Progenitor cell of endocrine pancreas (in vitro differentiated cells): ENCODE measurements around the gene LCN2. TPM values are rescaled to one million over a fixed set of nuclear protein-coding genes. Genes with fewer than 3 reads are reported as not detected.

Experiments used
- DNase-seq: peaks from one replicate; pipeline ENCODE4 v3.0.0; 2021; ENCODE audit warnings: low spot score; ENCODE audit not compliant: unreplicated experiment
- H3K27ac Mint-ChIP-seq: 2 replicates; pipeline ENCODE4 v1.8.0; 2021; ENCODE audit warnings: mild to moderate bottlenecking, moderate library complexity, mixed read lengths
- H3K27me3 Mint-ChIP-seq: 2 replicates; pipeline ENCODE4 v1.8.0; 2021; ENCODE audit warnings: mixed read lengths
- H3K36me3 Mint-ChIP-seq: 2 replicates; pipeline ENCODE4 v1.8.0; 2022; ENCODE audit warnings: mixed read lengths; ENCODE audit not compliant: insufficient read depth
- H3K4me1 Mint-ChIP-seq: 2 replicates; pipeline ENCODE4 v1.8.0; 2021; ENCODE audit warnings: low read depth, mixed read lengths
- H3K4me3 Mint-ChIP-seq: 2 replicates; pipeline ENCODE4 v1.8.0; 2021; ENCODE audit warnings: low read depth, mild to moderate bottlenecking, moderate library complexity, mixed read lengths
- H3K9me3 Mint-ChIP-seq: 2 replicates; pipeline ENCODE4 v1.8.0; 2021; ENCODE audit warnings: low read depth, mixed read lengths
- total RNA-seq: library from RNA; stranded (reverse); gene quantifications from 2 replicates; pipeline ENCODE4 v1.2.1, GENCODE V29; 2021
- TF ChIP-seq, protein P1 (sequence below): fragments of 200-600 bp; sonication (generic); IDR thresholded peaks from one replicate; pipeline ENCODE4 v1.5.0; 2021; ENCODE audit warnings: antibody characterized with exemption, mild to moderate bottlenecking; ENCODE audit not compliant: unreplicated experiment

Gene LCN2
- total RNA-seq, 1 donor from 2014 or later = not detected

DNA sequence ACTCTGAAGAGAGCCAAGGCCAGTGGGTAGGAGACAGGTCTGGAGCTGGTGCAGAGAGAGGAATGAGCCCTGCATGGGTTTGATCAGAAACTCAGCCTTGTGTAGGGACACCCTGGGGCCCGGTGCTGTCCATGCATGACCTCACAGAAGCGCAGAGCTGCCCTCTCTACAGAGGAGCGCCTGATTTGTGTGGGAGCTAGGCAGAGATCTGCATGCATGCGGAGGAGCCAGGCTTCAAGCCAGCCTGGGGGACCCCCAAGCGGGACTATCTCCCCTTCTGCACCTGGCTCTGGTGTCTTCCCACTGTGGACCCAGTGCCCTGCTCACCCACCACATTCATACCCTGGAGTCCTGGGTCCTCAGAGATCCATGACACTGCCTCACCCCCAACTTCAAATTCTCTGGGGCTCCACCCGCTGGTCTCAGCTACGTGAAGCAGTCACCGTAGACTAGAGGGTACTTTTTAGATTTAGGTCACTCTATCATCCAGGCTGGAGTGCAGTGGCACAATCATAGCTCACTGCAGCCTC lies 2.6 kb upstream of the LCN2 start:
- H3K27ac Mint-ChIP-seq = no peak overlapping the region
- peaks cover 4% of the 10 kb centered on the region for H3K4me1 Mint-ChIP-seq
- DNase-seq = no peak
- no peaks in the 10 kb centered on the region for H3K9me3 Mint-ChIP-seq
- no peak overlapping the region for H3K4me3 Mint-ChIP-seq
- H3K27me3 Mint-ChIP-seq = peaks cover 18% of the 10 kb centered on the region
- TF ChIP-seq, protein P1, sequence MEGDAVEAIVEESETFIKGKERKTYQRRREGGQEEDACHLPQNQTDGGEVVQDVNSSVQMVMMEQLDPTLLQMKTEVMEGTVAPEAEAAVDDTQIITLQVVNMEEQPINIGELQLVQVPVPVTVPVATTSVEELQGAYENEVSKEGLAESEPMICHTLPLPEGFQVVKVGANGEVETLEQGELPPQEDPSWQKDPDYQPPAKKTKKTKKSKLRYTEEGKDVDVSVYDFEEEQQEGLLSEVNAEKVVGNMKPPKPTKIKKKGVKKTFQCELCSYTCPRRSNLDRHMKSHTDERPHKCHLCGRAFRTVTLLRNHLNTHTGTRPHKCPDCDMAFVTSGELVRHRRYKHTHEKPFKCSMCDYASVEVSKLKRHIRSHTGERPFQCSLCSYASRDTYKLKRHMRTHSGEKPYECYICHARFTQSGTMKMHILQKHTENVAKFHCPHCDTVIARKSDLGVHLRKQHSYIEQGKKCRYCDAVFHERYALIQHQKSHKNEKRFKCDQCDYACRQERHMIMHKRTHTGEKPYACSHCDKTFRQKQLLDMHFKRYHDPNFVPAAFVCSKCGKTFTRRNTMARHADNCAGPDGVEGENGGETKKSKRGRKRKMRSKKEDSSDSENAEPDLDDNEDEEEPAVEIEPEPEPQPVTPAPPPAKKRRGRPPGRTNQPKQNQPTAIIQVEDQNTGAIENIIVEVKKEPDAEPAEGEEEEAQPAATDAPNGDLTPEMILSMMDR = no peak
- H3K36me3 Mint-ChIP-seq = no peaks in the 10 kb centered on the region

GRCh38 chr9:128148509-128149000 lies 698 bp upstream of the LCN2 start:
- Mint-ChIP-seq H3K36me3 (no peaks in the 10 kb centered on the region), H3K27me3 (peaks cover 13% of the 10 kb centered on the region), H3K4me1 (peaks cover 4% of the 10 kb centered on the region), H3K9me3 (no peaks in the 10 kb centered on the region), H3K4me3 (no peak overlapping the region), H3K27ac (no peak overlapping the region)
- TF ChIP-seq, protein P1 = no peak
- DNase-seq = no peak

GRCh38 chr9:128149951-128150593 lies 819 bp downstream of the LCN2 start:
- peaks cover 4% of the 10 kb centered on the region for H3K4me1 Mint-ChIP-seq
- peaks cover 12% of the 10 kb centered on the region for H3K27me3 Mint-ChIP-seq
- H3K4me3 Mint-ChIP-seq = no peak overlapping the region
- TF ChIP-seq, protein P1 = no peak
- H3K9me3 Mint-ChIP-seq = no peaks in the 10 kb centered on the region
- H3K36me3 Mint-ChIP-seq = no peaks in the 10 kb centered on the region
- peak overlapping the region; percentile 16 for H3K27ac Mint-ChIP-seq
- no peak for DNase-seq

GRCh38 chr9:128150594-128151308 lies 1.5 kb downstream of the LCN2 start:
- Mint-ChIP-seq H3K36me3 (no peaks in the 10 kb centered on the region), H3K27me3 (peaks cover 12% of the 10 kb centered on the region), H3K4me3 (no peak overlapping the region), H3K4me1 (peaks cover 4% of the 10 kb centered on the region), H3K9me3 (no peaks in the 10 kb centered on the region), H3K27ac (peak overlapping the region; percentile 37)
- no peak for DNase-seq
- TF ChIP-seq, protein P1 = peak; percentile 40

DNA sequence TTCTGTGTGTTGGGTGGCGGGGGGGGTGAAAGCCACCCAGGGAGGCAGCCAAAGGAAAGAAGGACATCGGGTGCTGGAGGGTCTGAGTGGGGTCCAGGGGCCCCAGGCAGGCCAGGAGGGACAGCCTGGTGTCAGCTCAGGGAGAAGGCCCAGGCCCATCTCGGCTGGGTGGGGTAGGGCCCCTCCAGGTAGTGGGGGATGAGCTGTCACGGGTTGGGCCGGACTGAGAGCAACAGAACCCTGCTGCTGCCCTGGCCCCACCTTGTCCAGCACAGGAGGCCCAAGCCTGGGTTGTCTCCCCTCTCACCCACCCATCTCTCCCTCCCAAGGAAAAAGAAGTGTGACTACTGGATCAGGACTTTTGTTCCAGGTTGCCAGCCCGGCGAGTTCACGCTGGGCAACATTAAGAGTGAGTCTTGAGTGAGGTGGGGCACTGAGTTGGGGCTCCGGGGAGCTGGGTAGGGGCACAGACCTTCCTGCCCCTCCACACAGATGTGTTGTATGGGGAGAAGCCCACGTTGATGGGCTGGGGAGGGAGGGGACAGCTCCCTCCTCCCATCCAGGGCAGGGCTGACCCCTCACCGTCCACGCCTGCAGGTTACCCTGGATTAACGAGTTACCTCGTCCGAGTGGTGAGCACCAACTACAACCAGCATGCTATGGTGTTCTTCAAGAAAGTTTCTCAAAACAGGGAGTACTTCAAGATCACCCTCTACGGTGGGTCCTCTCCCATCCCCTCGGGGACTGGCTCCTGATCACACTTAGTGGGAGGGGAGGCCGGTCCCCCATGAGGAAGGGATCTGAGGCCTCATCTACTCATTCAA lies 2.3 kb downstream of the LCN2 start:
- H3K4me3 Mint-ChIP-seq = no peak overlapping the region
- DNase-seq = no peak
- peaks cover 12% of the 10 kb centered on the region for H3K27me3 Mint-ChIP-seq
- no peaks in the 10 kb centered on the region for H3K9me3 Mint-ChIP-seq
- H3K36me3 Mint-ChIP-seq = no peaks in the 10 kb centered on the region
- TF ChIP-seq, protein P1 = no peak
- peaks cover 4% of the 10 kb centered on the region for H3K4me1 Mint-ChIP-seq
- H3K27ac Mint-ChIP-seq = no peak overlapping the region
